OCI-LY1 (cell line): ENCODE measurements around the gene TMEM235.

Source experiments
- H2AFZ ChIP-seq: fragments of 200-600 bp; sonication (generic), shearing (Covaris generic); 2 replicates; pipeline ENCODE4 v1.6.0; 2014; ENCODE audit warnings: antibody characterized with exemption, mild to moderate bottlenecking, low read length
- H3F3A ChIP-seq: fragments of 200-600 bp; sonication (generic), shearing (Covaris generic); 2 replicates; pipeline ENCODE4 v1.6.0; 2014; ENCODE audit warnings: mild to moderate bottlenecking, antibody characterized with exemption, low read length, moderate library complexity; ENCODE audit not compliant: insufficient read depth
- H3K27ac ChIP-seq: fragments of 200-600 bp; sonication (generic); 2 replicates; pipeline ENCODE4 v1.5.1; 2014; ENCODE audit warnings: low read length, mixed run types, mild to moderate bottlenecking, low read depth; ENCODE audit not compliant: poor library complexity, severe bottlenecking
- H3K27me3 ChIP-seq: fragments of 200-600 bp; sonication (generic); 2 replicates; pipeline ENCODE4 v1.6.0; 2014; ENCODE audit warnings: antibody characterized with exemption, mild to moderate bottlenecking, low read length, moderate library complexity; ENCODE audit not compliant: insufficient read depth
- H3K36me3 ChIP-seq: fragments of 200-600 bp; sonication (generic); 2 replicates; pipeline ENCODE4 v1.6.1; 2014; ENCODE audit warnings: mild to moderate bottlenecking, antibody characterized with exemption, low read length, moderate library complexity, mixed read lengths; ENCODE audit not compliant: insufficient read depth
- H3K4me1 ChIP-seq: fragments of 200-600 bp; sonication (generic); 2 replicates; pipeline ENCODE4 v1.5.1; 2014; ENCODE audit warnings: mild to moderate bottlenecking, low read length, moderate library complexity; ENCODE audit not compliant: insufficient read depth, severe bottlenecking
- H3K4me2 ChIP-seq: fragments of 200-600 bp; sonication (generic), shearing (Covaris generic); 2 replicates; pipeline ENCODE4 v1.6.1; 2014; ENCODE audit warnings: low read length
- H3K4me3 ChIP-seq: fragments of 200-600 bp; sonication (generic); 2 replicates; pipeline ENCODE4 v1.5.1; 2014; ENCODE audit warnings: low read length, low read depth, mild to moderate bottlenecking, mixed read lengths; ENCODE audit not compliant: poor library complexity, severe bottlenecking
- H3K79me2 ChIP-seq: fragments of 200-600 bp; shearing (Covaris generic); 2 replicates; pipeline ENCODE4 v1.6.1; 2016; ENCODE audit warnings: mixed run types, low read length, mixed read lengths; ENCODE audit not compliant: insufficient read depth
- H3K9ac ChIP-seq: fragments of 200-600 bp; sonication (generic), shearing (Covaris generic); 2 replicates; pipeline ENCODE4 v1.6.1; 2014; ENCODE audit warnings: mild to moderate bottlenecking, low read length, mixed read lengths
- H3K9me2 ChIP-seq: fragments of 200-600 bp; sonication (generic), shearing (Covaris generic); 2 replicates; pipeline ENCODE4 v1.6.1; 2014; ENCODE audit warnings: low read depth, mild to moderate bottlenecking, low read length, mixed read lengths
- H3K9me3 ChIP-seq: fragments of 200-600 bp; shearing (Covaris generic); 2 replicates; pipeline ENCODE4 v1.6.1; 2014; ENCODE audit warnings: low read length, mixed read lengths
- H4K20me1 ChIP-seq: fragments of 200-600 bp; sonication (generic), shearing (Covaris generic); 2 replicates; pipeline ENCODE4 v1.6.0; 2016; ENCODE audit warnings: mild to moderate bottlenecking, low read length; ENCODE audit not compliant: insufficient read depth
- CTCF ChIP-seq: fragments of 200-600 bp; sonication (generic), shearing (Covaris generic); IDR thresholded peaks from 2 replicates; pipeline ENCODE4 v1.5.1; 2017; ENCODE audit warnings: mild to moderate bottlenecking, antibody characterized with exemption, low read length, moderate library complexity, mixed read lengths
- EZH2 ChIP-seq: fragments of 200-600 bp; sonication (generic), shearing (Covaris generic); IDR thresholded peaks from 2 replicates; pipeline ENCODE4 v1.8.0; 2017; ENCODE audit warnings: borderline replicate concordance, mixed run types, mild to moderate bottlenecking, antibody characterized with exemption, low read length, moderate library complexity, mixed read lengths

TMEM235 gene

GRCh38 chr17:78184351-78184750, 47.1 kb upstream of the TMEM235 start:
- Histone ChIP-seq H2AFZ (no peak overlapping the region), H3K4me2 (peak overlapping the region; percentile 79; the same call in 1 of the 2 replicates), H4K20me1 (no peaks in the 10 kb centered on the region), H3K9me3 (no peaks in the 10 kb centered on the region), H3K79me2 (peaks cover 15% of the 10 kb centered on the region), H3K27me3 (no peaks in the 10 kb centered on the region), H3K27ac (no peak overlapping the region), H3K36me3 (peaks cover 60% of the 10 kb centered on the region), H3K9ac (no peak overlapping the region; the same call in 1 of the 2 replicates), H3F3A (no peaks in the 10 kb centered on the region; the same call in 1 of the 2 replicates), H3K9me2 (no peaks in the 10 kb centered on the region), H3K4me1 (peaks cover 58% of the 10 kb centered on the region), H3K4me3 (peak overlapping the region; percentile 97)
- no peak for TF ChIP-seq EZH2
- TF ChIP-seq CTCF, result no peak

GRCh38 chr17:78184868-78185267, 46.6 kb upstream of the TMEM235 start:
- Histone ChIP-seq H3K9me3 (no peaks in the 10 kb centered on the region), H3K4me2 (peak overlapping the region; percentile 79), H4K20me1 (no peaks in the 10 kb centered on the region), H3K27me3 (no peaks in the 10 kb centered on the region), H3K9me2 (no peaks in the 10 kb centered on the region), H3K36me3 (peaks cover 59% of the 10 kb centered on the region; the same call in 1 of the 2 replicates), H2AFZ (no peak overlapping the region), H3K27ac (peak overlapping the region; percentile 30), H3K4me1 (peaks cover 61% of the 10 kb centered on the region), H3K9ac (peak overlapping the region; percentile 69; the same call in 1 of the 2 replicates), H3K79me2 (peaks cover 15% of the 10 kb centered on the region), H3F3A (no peaks in the 10 kb centered on the region; the same call in 1 of the 2 replicates), H3K4me3 (peak overlapping the region; percentile 97)
- TF ChIP-seq CTCF, result no peak
- TF ChIP-seq EZH2, result no peak

- Histone ChIP-seq H3K4me3 (peak overlapping the region; percentile 97), H3K9me2 (no peaks in the 10 kb centered on the region), H3K27me3 (no peaks in the 10 kb centered on the region), H3K9ac (peak overlapping the region; percentile 69; the same call in 1 of the 2 replicates), H3K4me1 (peaks cover 61% of the 10 kb centered on the region), H4K20me1 (no peaks in the 10 kb centered on the region), H3K36me3 (peaks cover 58% of the 10 kb centered on the region), H3F3A (no peaks in the 10 kb centered on the region; the same call in 1 of the 2 replicates), H3K9me3 (no peaks in the 10 kb centered on the region), H2AFZ (no peak overlapping the region), H3K4me2 (peak overlapping the region; percentile 79), H3K27ac (peak overlapping the region; percentile 30), H3K79me2 (peaks cover 15% of the 10 kb centered on the region)
- no peak for TF ChIP-seq EZH2
- TF ChIP-seq CTCF, result no peak
These were observed 45.3 kb upstream of the TMEM235 start for GRCh38 chr17:78185981-78186691.
